SK-N-MC (cell line): ENCODE measurements around the gene VAV1.
"Not testable (repeated sequence)": the region's sequence is repeated elsewhere in the genome, so short reads cannot be mapped to it uniquely, and the experiment has no call there.

Experiments
- EZH2 ChIP-seq: fragments of 200-600 bp; sonication (generic); IDR thresholded peaks from one replicate; pipeline ENCODE4 v1.6.1; 2017; ENCODE audit warnings: antibody characterized with exemption
- FOXP2 ChIP-seq: optimal IDR thresholded peaks from 2 replicates; pipeline ENCODE3; 2011; ENCODE audit warnings: mild to moderate bottlenecking, moderate library complexity; ENCODE audit not compliant: insufficient read depth; ENCODE audit errors: extremely low read length, control extremely low read depth
- POLR2AphosphoS5 ChIP-seq: IDR thresholded peaks from 2 replicates; pipeline ENCODE4 v1.6.1; 2012; ENCODE audit warnings: mild to moderate bottlenecking, low read depth, low read length, borderline replicate concordance

GRCh38 chr19:6776045-6776444 lies 3.5 kb downstream of the VAV1 start:
- not testable (repeated sequence) for TF ChIP-seq FOXP2, EZH2, POLR2AphosphoS5
